ENCODE data around the gene WDR18.

Gene WDR18

GRCh38 chr19:994516-994915 is 10.4 kb downstream of the WDR18 start:
- Histone ChIP-seq H3K27me3 (peaks cover 0 to 72% of the 10 kb centered on the region in 2 donors), H3K4me3 (no peak overlapping the region), H3K9me3 (no peaks in the 10 kb centered on the region), H3K4me1 (peaks cover 0 to 12% (median 6%) of the 10 kb centered on the region in 4 donors), H3K27ac (no peak overlapping the region), H3K36me3 (peaks cover 37 to 57% (median 43%) of the 10 kb centered on the region in 3 donors)
- no peak for TF ChIP-seq CTCF (IDR thresholded peaks at IDR 0.05)
- no peak for DNase-seq
- intact Hi-C loops (cut with DNase I; ENCODE audit: low total_unique reads) = no loop called here

GRCh38 chr19:995051-995827 is 11.1 kb downstream of the WDR18 start:
- TF ChIP-seq CTCF (IDR thresholded peaks at IDR 0.05) = no peak
- no peak for DNase-seq
- H3K4me1 ChIP-seq = peaks cover 0 to 15% (median 8%) of the 10 kb centered on the region in 4 donors
- H3K9me3 ChIP-seq = no peaks in the 10 kb centered on the region
- peaks cover 0 to 80% of the 10 kb centered on the region in 2 donors for H3K27me3 ChIP-seq
- H3K36me3 ChIP-seq = peaks cover 30 to 50% (median 37%) of the 10 kb centered on the region in 3 donors
- intact Hi-C loops (cut with DNase I; ENCODE audit: low total_unique reads) = no loop called here
- H3K27ac ChIP-seq = no peak overlapping the region
- H3K4me3 ChIP-seq = no peak overlapping the region

- H3K4me1 ChIP-seq = peaks cover 0 to 25% (median 15%) of the 10 kb centered on the region in 4 donors
- no peak for TF ChIP-seq CTCF (IDR thresholded peaks at IDR 0.05)
- peaks cover 0 to 88% of the 10 kb centered on the region in 2 donors for H3K27me3 ChIP-seq
- DNase-seq = no peak
- intact Hi-C loops (cut with DNase I; ENCODE audit: low total_unique reads) = no loop called here
- H3K36me3 ChIP-seq = peaks cover 23 to 40% (median 31%) of the 10 kb centered on the region in 3 donors
- no peak overlapping the region for H3K4me3 ChIP-seq
- H3K9me3 ChIP-seq = no peaks in the 10 kb centered on the region
- H3K27ac ChIP-seq = no peak overlapping the region
These were observed 12.1 kb downstream of the WDR18 start for GRCh38 chr19:996051-996838.

- Histone ChIP-seq H3K4me1 (peaks cover 0 to 31% (median 16%) of the 10 kb centered on the region in 4 donors), H3K27me3 (peaks cover 0 to 95% of the 10 kb centered on the region in 2 donors), H3K27ac (no peak overlapping the region), H3K9me3 (no peaks in the 10 kb centered on the region), H3K4me3 (no peak overlapping the region), H3K36me3 (peaks cover 10 to 24% (median 18%) of the 10 kb centered on the region in 3 donors)
- no peak for TF ChIP-seq CTCF (IDR thresholded peaks at IDR 0.05)
- DNase-seq = no peak
- intact Hi-C loops (cut with DNase I; ENCODE audit: low total_unique reads) = no loop called here
These were observed 13.9 kb downstream of the WDR18 start for GRCh38 chr19:998064-998463.

- no peak overlapping the region for H3K27ac ChIP-seq
- no peaks in the 10 kb centered on the region for H3K9me3 ChIP-seq
- no peak for TF ChIP-seq CTCF (IDR thresholded peaks at IDR 0.05)
- H3K4me3 ChIP-seq = no peak overlapping the region
- peaks cover 2 to 11% (median 5%) of the 10 kb centered on the region in 3 donors for H3K36me3 ChIP-seq
- H3K27me3 ChIP-seq = peaks cover 0 to 92% of the 10 kb centered on the region in 2 donors
- H3K4me1 ChIP-seq = peaks cover 0 to 31% (median 16%) of the 10 kb centered on the region in 4 donors
- no peak for DNase-seq
- intact Hi-C loops (cut with DNase I; ENCODE audit: low total_unique reads) = no loop called here
These were observed 15.2 kb downstream of the WDR18 start for GRCh38 chr19:999379-999719.
